ENCODE data around the gene SLC9A2.

SLC9A2 gene

GRCh38 chr2:102668171-102668570 lies 48.8 kb downstream of the SLC9A2 start:
- Histone ChIP-seq H3K27me3 (ENCODE audit: insufficient read depth, low read depth, severe bottlenecking) (peaks cover 85% of the 10 kb centered on the region), H3K9me3 (ENCODE audit: severe bottlenecking) (no peaks in the 10 kb centered on the region), H3K36me3 (no peaks in the 10 kb centered on the region), H3K4me3 (ENCODE audit: low read depth, low read length) (no peak overlapping the region), H3K27ac (no peak overlapping the region)
- DNase-seq, result no peak
- TF ChIP-seq CTCF (IDR thresholded peaks at IDR 0.05; ENCODE audit: low read depth, low read length), result no peak

GRCh38 chr2:102669401-102669800 lies 50.0 kb downstream of the SLC9A2 start:
- H3K4me3 ChIP-seq (ENCODE audit: low read depth, low read length), result no peak overlapping the region
- H3K27ac ChIP-seq, result no peak overlapping the region
- no peaks in the 10 kb centered on the region for H3K36me3 ChIP-seq
- H3K27me3 ChIP-seq (ENCODE audit: insufficient read depth, low read depth, severe bottlenecking), result peaks cover 87% of the 10 kb centered on the region
- DNase-seq, result no peak
- H3K9me3 ChIP-seq (ENCODE audit: severe bottlenecking), result no peaks in the 10 kb centered on the region
- TF ChIP-seq CTCF (IDR thresholded peaks at IDR 0.05; ENCODE audit: low read depth, low read length), result no peak

GRCh38 chr2:102672107-102672776 lies 52.9 kb downstream of the SLC9A2 start:
- Histone ChIP-seq H3K36me3 (no peaks in the 10 kb centered on the region), H3K4me3 (ENCODE audit: low read depth, low read length) (no peak overlapping the region), H3K27me3 (ENCODE audit: insufficient read depth, low read depth, severe bottlenecking) (peaks cover 78% of the 10 kb centered on the region), H3K27ac (no peak overlapping the region), H3K9me3 (ENCODE audit: severe bottlenecking) (no peaks in the 10 kb centered on the region)
- TF ChIP-seq CTCF (IDR thresholded peaks at IDR 0.05; ENCODE audit: low read depth, low read length), result no peak
- DNase-seq, result no peak

GRCh38 chr2:102674370-102674769 lies 55.0 kb downstream of the SLC9A2 start:
- DNase-seq, result no peak
- Histone ChIP-seq H3K27me3 (ENCODE audit: insufficient read depth, low read depth, severe bottlenecking) (peaks cover 70% of the 10 kb centered on the region), H3K4me3 (ENCODE audit: low read depth, low read length) (no peak overlapping the region), H3K36me3 (no peaks in the 10 kb centered on the region), H3K9me3 (ENCODE audit: severe bottlenecking) (no peaks in the 10 kb centered on the region), H3K27ac (no peak overlapping the region)
- TF ChIP-seq CTCF (IDR thresholded peaks at IDR 0.05; ENCODE audit: low read depth, low read length), result no peak

- Histone ChIP-seq H3K36me3 (no peaks in the 10 kb centered on the region), H3K4me3 (ENCODE audit: low read depth, low read length) (no peak overlapping the region), H3K9me3 (ENCODE audit: severe bottlenecking) (no peaks in the 10 kb centered on the region), H3K27me3 (ENCODE audit: insufficient read depth, low read depth, severe bottlenecking) (peaks cover 69% of the 10 kb centered on the region), H3K27ac (no peak overlapping the region)
- no peak for DNase-seq
- TF ChIP-seq CTCF (IDR thresholded peaks at IDR 0.05; ENCODE audit: low read depth, low read length), result no peak
Observed at GRCh38 chr2:102674836-102675235, 55.5 kb downstream of the SLC9A2 start.

All from WERI-Rb-1 (cell line).